ENCODE results near the gene WDR5.
A peak's percentile ranks its signal among the peaks of the same experiment; 100 is the strongest.

WDR5 gene

DNA sequence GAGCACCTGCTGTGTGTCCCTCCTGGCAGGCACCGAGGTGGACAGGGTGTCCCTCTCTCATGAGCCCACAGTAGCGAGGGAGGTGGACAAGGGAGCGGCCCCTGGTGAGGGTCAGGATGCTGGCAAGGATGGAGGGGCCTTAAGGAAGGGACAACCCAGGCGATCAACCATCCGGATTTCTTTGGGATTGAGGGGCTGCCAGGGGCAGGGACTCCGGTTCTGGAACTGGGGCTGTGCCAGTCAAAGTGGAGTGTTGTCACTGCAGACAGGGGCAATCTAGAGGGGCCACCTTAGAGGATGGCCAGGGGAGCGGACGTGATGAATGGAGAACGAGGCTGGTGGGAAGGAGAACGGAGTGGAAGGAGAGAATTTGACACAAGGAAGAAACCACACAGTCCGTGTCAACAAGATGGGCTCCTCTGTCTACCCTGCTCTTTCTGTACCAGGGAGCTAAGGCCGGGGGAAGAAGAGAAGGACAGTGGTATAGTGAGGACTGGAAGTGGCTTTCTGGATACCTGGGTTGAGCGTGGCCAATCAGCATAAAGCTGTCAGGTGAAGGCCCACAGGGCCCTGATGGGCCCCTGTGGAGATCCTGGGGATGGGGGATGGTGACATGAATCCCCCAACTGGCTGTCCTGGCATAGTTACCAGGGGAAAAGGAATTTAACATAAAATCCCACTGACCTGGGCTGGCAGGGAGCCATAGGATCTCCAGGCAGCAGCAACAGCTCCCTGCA, 4.2 kb upstream of the WDR5 start:
- DNase-seq (ENCODE audit: low read depth, low spot score), result no peak

DNA sequence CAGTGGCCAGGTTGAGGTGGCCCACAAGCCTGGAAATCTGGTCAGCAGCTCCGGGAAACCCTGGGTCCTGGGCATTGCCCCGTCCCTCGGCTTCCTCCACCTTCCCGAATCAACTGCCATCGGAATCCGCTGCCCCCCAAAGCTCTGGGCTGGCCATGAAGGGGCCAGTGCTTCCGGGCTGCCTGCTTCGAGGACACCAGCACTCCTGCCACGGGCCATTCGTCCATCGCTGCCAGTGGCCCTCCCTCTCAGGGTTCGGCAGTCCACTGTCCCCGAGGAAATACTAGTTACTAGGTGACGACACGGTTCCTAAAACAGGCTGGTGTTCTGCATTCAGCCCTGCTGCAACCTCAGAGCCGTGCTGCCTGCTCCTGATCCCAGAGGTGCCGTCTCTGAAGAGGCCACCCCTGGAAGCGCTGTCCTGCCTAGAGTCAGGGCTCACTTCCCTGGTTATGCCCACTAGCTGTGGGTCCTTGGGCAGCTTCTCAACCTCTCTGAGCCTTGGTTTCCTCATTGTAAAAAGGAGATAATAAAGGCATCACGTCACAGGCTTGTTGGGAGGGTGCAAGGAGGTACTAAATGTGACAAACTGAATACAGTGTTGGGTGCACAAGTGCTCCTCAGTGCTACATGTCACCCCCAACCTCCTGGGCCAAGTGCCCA, 3.5 kb upstream of the WDR5 start:
- no peak for DNase-seq (ENCODE audit: low read depth, low spot score)

- DNase-seq (ENCODE audit: low read depth, low spot score), result no peak
These were observed 936 bp upstream of the WDR5 start for GRCh38 chr9:134134949-134135342.

- DNase-seq (ENCODE audit: low read depth, low spot score), result peak; percentile 41
These were observed 475 bp downstream of the WDR5 start for GRCh38 chr9:134136118-134136995.

GRCh38 chr9:134136996-134137299, 1.1 kb downstream of the WDR5 start:
- no peak for DNase-seq (ENCODE audit: low read depth, low spot score)

DNA sequence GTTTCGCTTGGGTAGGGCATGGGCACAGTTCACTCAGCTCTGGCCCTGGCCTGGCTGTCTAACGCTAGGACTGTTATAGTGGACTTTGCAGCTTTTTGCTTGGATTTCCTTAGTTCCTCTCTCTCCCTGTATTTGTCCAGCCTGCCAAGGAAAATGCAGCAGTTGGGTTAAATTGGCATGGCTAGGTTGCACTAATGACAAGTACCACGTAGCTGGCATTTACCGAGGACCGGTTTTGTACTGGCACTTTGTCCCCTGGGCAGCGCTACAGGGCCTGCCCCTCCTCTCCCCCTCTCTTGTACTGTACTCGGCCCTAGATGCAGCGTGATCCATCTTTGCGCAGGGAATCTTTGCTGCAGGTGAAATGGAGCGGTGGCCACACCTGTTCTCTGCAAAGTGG, 2.4 kb downstream of the WDR5 start:
- DNase-seq (ENCODE audit: low read depth, low spot score), result no peak

GRCh38 chr9:134139081-134139480, 3.2 kb downstream of the WDR5 start:
- peak; percentile 35 for DNase-seq (ENCODE audit: low read depth, low spot score)

DNA sequence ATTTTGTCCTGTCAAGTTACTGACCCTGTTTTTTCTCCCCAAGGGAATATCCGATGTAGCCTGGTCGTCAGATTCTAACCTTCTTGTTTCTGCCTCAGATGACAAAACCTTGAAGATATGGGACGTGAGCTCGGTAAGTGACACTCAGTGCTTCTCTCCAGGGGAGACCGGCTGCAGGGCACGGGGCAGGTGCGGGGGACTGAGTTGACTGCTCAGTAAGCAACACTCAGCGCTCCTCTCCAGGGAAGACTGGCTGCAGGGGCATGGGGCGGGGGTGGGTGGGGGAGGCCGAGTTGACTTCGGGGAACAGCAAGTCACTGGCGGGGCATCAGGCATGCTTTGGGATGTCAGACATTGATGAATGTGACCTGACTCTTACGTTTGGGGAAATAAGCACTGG, 6.0 kb downstream of the WDR5 start:
- DNase-seq (ENCODE audit: low read depth, low spot score), result no peak

- no peak for DNase-seq (ENCODE audit: low read depth, low spot score)
These were observed 8.9 kb downstream of the WDR5 start for GRCh38 chr9:134144801-134145200.

DNA sequence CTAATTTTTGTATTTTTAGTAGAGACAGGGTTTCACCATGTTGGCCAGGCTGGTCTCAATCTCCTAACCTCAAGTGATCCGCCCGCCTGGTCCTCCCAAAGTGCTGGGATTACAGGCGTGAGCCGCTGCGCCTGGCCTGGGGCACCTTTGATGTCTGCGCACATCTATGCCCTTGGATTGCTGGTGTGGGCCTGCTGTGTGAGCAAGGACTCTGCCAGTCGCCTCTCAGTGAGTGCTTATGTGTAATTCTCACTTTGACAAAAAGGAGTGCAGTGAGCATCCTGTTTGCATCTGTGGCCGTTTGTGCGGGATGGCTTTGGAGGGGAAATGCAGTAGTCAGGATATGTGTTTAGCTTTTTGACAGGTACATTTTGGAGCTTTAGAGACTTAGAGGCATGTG, 9.4 kb downstream of the WDR5 start:
- no peak for DNase-seq (ENCODE audit: low read depth, low spot score)

- no peak for DNase-seq (ENCODE audit: low read depth, low spot score)
These were observed 11.1 kb downstream of the WDR5 start for GRCh38 chr9:134146774-134147493.

DNA sequence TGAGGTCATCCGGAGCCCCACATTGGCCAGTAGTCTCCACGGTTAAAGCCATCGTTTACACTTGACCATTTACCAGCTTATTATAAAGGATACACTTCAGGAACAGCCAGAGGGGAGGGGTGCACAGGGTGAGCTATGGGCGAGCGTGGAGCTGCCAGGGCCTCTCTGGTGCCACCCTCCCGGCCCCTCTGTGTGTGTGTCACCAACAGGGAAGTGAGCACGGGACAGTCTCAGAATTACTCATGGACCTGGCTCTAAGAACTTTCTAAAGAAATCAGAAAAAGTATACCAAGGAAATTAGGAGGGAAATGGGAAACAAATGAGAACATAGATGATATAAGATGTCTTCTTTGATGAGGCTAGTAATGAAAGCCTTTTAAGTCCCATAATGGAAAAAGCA, 13.5 kb downstream of the WDR5 start:
- no peak for DNase-seq (ENCODE audit: low read depth, low spot score)

GRCh38 chr9:134150557-134151214, 14.8 kb downstream of the WDR5 start:
- DNase-seq (ENCODE audit: low read depth, low spot score), result no peak

GRCh38 chr9:134152022-134152448, 16.2 kb downstream of the WDR5 start:
- peak; percentile 75 for DNase-seq (ENCODE audit: low read depth, low spot score)

DNA sequence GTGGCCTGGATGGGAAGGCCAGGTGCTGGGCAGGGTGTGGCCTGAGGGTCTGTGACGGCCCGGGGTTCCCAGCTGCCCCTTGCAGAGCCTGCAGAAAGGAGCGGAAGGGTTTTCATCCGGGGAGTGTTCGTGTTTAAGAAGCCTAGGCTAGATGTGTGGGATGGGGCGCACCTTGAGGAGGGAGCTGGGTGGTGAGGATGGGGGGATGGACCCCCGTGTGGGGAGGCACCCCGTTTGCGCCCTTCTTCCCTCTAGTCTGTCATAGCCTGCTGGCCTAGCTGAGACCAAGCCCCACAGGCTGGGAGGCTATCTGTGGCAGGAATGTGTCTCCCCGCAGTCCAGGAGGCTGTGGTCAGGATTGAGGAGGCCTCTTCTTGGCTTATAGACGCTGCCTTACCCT, 16.6 kb downstream of the WDR5 start:
- DNase-seq (ENCODE audit: low read depth, low spot score), result no peak

- DNase-seq (ENCODE audit: low read depth, low spot score), result no peak
These were observed 17.6 kb downstream of the WDR5 start for GRCh38 chr9:134153450-134153849.

GRCh38 chr9:134154262-134154701, 18.4 kb downstream of the WDR5 start:
- DNase-seq (ENCODE audit: low read depth, low spot score), result no peak

GRCh38 chr9:134155812-134156377, 20.0 kb downstream of the WDR5 start:
- DNase-seq (ENCODE audit: low read depth, low spot score), result no peak

- DNase-seq (ENCODE audit: low read depth, low spot score), result no peak
These were observed 20.9 kb downstream of the WDR5 start for GRCh38 chr9:134156564-134157377.

- no peak for DNase-seq (ENCODE audit: low read depth, low spot score)
These were observed 21.6 kb downstream of the WDR5 start for GRCh38 chr9:134157378-134157885.

Data from ELF-1 (cell line).